Astrocyte of the hippocampus (primary cell): ENCODE results near the gene MYRFL.
"Not testable (repeated sequence)": the region's sequence is repeated elsewhere in the genome, so short reads cannot be mapped to it uniquely, and the experiment has no call there.

ENCODE experiments used
- DNase-seq: peaks from one replicate; pipeline ENCODE4 v3.0.0; 2011; ENCODE audit warnings: low read depth, low spot score

The MYRFL gene

GRCh38 chr12:69986114-69986513 lies 161.1 kb downstream of the MYRFL start:
- DNase-seq = no peak

- DNase-seq = peak; percentile 85
Measured at GRCh38 chr12:69987579-69988091, 162.6 kb downstream of the MYRFL start.

GRCh38 chr12:69988481-69989321 lies 163.7 kb downstream of the MYRFL start:
- peak; percentile 25 for DNase-seq

GRCh38 chr12:69991690-69992288 lies 166.8 kb downstream of the MYRFL start:
- DNase-seq = no peak

- no peak for DNase-seq
Measured at GRCh38 chr12:69993433-69993832, 168.4 kb downstream of the MYRFL start.

- DNase-seq = not testable (repeated sequence)
Measured at GRCh38 chr12:69994086-69994485, 169.1 kb downstream of the MYRFL start.

GRCh38 chr12:69994724-69995173 lies 169.7 kb downstream of the MYRFL start:
- no peak for DNase-seq

GRCh38 chr12:69996241-69996640 lies 171.2 kb downstream of the MYRFL start:
- DNase-seq = no peak

- no peak for DNase-seq
Measured at GRCh38 chr12:69996722-69997121, 171.7 kb downstream of the MYRFL start.

GRCh38 chr12:69998011-69998410 lies 173.0 kb downstream of the MYRFL start:
- no peak for DNase-seq

- DNase-seq = no peak
Measured at GRCh38 chr12:69998922-69999321, 173.9 kb downstream of the MYRFL start.

- no peak for DNase-seq
Measured at GRCh38 chr12:69999561-69999960, 174.5 kb downstream of the MYRFL start.

- DNase-seq = no peak
Measured at GRCh38 chr12:70002097-70002911, 177.3 kb downstream of the MYRFL start.

- no peak for DNase-seq
Measured at GRCh38 chr12:70002912-70003255, 177.9 kb downstream of the MYRFL start.

- DNase-seq = no peak
Measured at GRCh38 chr12:70005864-70006618, 181.0 kb downstream of the MYRFL start.

- DNase-seq = no peak
Measured at GRCh38 chr12:70006619-70006973, 181.6 kb downstream of the MYRFL start.

- DNase-seq = no peak
Measured at GRCh38 chr12:70007687-70008086, 182.7 kb downstream of the MYRFL start.
